HG02938 (cell line): ENCODE data around the gene CMIP.
"Not testable (repeated sequence)": the region's sequence is repeated elsewhere in the genome, so short reads cannot be mapped to it uniquely, and the experiment has no call there.

Experiments used
- ATAC-seq: cut with Tn5 transposase; IDR thresholded peaks from one replicate; pipeline ENCODE4 v1.9.1; 2021; ENCODE audit warnings: mild to moderate bottlenecking, moderate library complexity; ENCODE audit not compliant: unreplicated experiment

The CMIP gene

GRCh38 chr16:81673432-81673831 is 228.8 kb downstream of the CMIP start:
- no peak for ATAC-seq

- ATAC-seq, result no peak
Measured at GRCh38 chr16:81675662-81676061, 231.1 kb downstream of the CMIP start.

GRCh38 chr16:81676066-81676882 is 231.7 kb downstream of the CMIP start:
- no peak for ATAC-seq

GRCh38 chr16:81676883-81677737 is 232.5 kb downstream of the CMIP start:
- ATAC-seq, result no peak

GRCh38 chr16:81678326-81679095 is 233.9 kb downstream of the CMIP start:
- no peak for ATAC-seq

GRCh38 chr16:81679721-81680430 is 235.3 kb downstream of the CMIP start:
- ATAC-seq, result no peak

GRCh38 chr16:81680444-81681275 is 236.1 kb downstream of the CMIP start:
- no peak for ATAC-seq

- no peak for ATAC-seq
Measured at GRCh38 chr16:81681311-81681710, 236.7 kb downstream of the CMIP start.

- ATAC-seq, result no peak
Measured at GRCh38 chr16:81684242-81684837, 239.7 kb downstream of the CMIP start.

- ATAC-seq, result no peak
Measured at GRCh38 chr16:81684901-81685300, 240.3 kb downstream of the CMIP start.

GRCh38 chr16:81686391-81687130 is 242.0 kb downstream of the CMIP start:
- no peak for ATAC-seq

GRCh38 chr16:81687131-81687456 is 242.5 kb downstream of the CMIP start:
- ATAC-seq, result no peak

GRCh38 chr16:81688182-81688581 is 243.6 kb downstream of the CMIP start:
- no peak for ATAC-seq

GRCh38 chr16:81688839-81689238 is 244.2 kb downstream of the CMIP start:
- ATAC-seq, result not testable (repeated sequence)

GRCh38 chr16:81692021-81692420 is 247.4 kb downstream of the CMIP start:
- ATAC-seq, result no peak

GRCh38 chr16:81692571-81692970 is 248.0 kb downstream of the CMIP start:
- ATAC-seq, result no peak

GRCh38 chr16:81693041-81693743 is 248.6 kb downstream of the CMIP start:
- no peak for ATAC-seq

GRCh38 chr16:81693744-81694303 is 249.2 kb downstream of the CMIP start:
- ATAC-seq, result no peak
